ENCODE measurements around the gene ZNF385C. TPM values are rescaled to one million over a fixed set of nuclear protein-coding genes. Genes with fewer than 3 reads are reported as not detected.

The ZNF385C gene
- total RNA-seq, 1 experiment from 2014 or later = 3.7 TPM

DNA sequence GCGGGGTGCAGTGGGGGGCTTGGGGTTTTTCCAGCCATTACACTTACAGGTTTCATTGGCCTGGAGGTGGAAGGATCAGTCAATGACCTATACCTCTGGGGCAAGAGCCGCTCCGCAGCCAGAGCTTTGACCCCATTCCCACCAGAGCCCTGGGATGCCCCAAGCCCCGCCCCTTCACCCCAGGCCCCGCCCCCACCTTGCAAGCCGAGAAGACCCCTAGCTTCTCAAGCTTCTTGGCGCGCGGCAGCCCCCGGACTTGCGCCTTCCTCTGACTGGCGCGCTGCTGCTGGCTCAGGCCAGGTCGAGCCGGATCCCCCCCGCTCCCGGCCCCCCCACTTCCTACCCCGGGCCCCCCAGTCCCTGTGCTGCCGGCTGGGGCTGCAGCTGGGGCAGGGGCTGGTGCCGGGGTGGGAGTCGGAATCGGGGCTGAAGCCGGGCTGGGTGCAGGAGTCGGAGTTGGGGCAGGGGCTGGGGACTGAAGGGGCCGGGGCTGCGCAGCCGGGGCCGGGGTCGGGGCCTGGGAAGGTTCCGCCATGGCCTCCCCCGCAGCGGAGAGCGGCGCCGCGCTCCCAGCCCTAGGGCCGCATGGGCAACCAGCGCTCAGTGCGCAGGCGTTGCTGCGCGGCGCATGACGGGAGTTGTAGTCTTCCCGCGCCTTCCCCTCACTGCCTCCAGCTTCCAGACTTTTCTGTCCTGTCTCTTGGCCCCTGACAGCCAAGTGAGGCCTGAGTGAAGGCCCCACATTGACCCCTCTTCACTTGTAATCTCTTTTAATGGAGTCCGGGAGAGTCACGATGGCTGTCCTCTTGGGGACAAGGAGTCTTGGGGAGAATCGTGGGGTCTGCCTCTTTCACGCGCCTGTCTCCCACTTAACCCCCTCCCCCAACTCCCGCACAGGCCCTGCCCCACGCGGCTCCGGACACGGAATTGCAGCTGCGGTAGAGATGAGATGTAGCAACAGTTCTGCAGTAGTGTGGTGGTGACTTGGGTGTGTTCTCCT, 22.8 kb upstream of the ZNF385C start, which contains the start of gene KAT2A:
Gene KAT2A (minus strand): TSS at position 598 of the 1,000 bp plus-strand sequence. CDS start 63 bp downstream, at position 535.
- H3K36me3 Mint-ChIP-seq = peaks cover 26% of the 10 kb centered on the region
- no peaks in the 10 kb centered on the region for H3K9me3 Mint-ChIP-seq
- ATAC-seq (peak; percentile 73), DNase-seq (ENCODE audit: low spot score) (peak; percentile 85)
- H3K4me3 Mint-ChIP-seq = peak within 1 kb of the TSS; percentile 69
- no peaks in the 10 kb centered on the region for H3K27me3 Mint-ChIP-seq (ENCODE audit: low read depth)
- ChIA-PET CTCF (interaction anchor here (0.5 to 4.5 kb wide), 40 partner anchors 9 to 1141 kb away, joined by 3 to 54 read pairs (median 4); partner anchors contain the start of genes CNP, DHX58, DNAJC7 and KCNH4), POLR2A (interaction anchor here (0.5 to 1.4 kb wide), 9 partner anchors 13 to 628 kb away, joined by 3 to 6 read pairs (median 3); partner anchors contain the start of genes DNAJC7, KCNH4 and NKIRAS2)
- 0 out of 2 replicates have a peak within 1 kb of the TSS, but pooled peaks have one; percentile 19 for H3K27ac Mint-ChIP-seq
- peaks cover 31% of the 10 kb centered on the region for H3K4me1 Mint-ChIP-seq
- no peak for TF ChIP-seq SOX15 (CRISPR knock-in tag; IDR thresholded peaks at IDR 0.05)
- no peak for TF ChIP-seq NFYB (CRISPR knock-in tag; conservative IDR thresholded peaks at IDR 0.05; ENCODE audit: low read depth)
- no peak for TF ChIP-seq NFATC4 (CRISPR knock-in tag; IDR thresholded peaks at IDR 0.05)
- TF ChIP-seq, protein P1, sequence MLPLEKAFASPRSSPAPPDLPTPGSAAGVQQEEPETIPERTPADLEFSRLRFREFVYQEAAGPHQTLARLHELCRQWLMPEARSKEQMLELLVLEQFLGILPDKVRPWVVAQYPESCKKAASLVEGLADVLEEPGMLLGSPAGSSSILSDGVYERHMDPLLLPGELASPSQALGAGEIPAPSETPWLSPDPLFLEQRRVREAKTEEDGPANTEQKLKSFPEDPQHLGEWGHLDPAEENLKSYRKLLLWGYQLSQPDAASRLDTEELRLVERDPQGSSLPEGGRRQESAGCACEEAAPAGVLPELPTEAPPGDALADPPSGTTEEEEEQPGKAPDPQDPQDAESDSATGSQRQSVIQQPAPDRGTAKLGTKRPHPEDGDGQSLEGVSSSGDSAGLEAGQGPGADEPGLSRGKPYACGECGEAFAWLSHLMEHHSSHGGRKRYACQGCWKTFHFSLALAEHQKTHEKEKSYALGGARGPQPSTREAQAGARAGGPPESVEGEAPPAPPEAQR (CRISPR knock-in tag; IDR thresholded peaks at IDR 0.05) = no peak
- TF ChIP-seq, protein P2, sequence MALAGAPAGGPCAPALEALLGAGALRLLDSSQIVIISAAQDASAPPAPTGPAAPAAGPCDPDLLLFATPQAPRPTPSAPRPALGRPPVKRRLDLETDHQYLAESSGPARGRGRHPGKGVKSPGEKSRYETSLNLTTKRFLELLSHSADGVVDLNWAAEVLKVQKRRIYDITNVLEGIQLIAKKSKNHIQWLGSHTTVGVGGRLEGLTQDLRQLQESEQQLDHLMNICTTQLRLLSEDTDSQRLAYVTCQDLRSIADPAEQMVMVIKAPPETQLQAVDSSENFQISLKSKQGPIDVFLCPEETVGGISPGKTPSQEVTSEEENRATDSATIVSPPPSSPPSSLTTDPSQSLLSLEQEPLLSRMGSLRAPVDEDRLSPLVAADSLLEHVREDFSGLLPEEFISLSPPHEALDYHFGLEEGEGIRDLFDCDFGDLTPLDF (CRISPR knock-in tag; IDR thresholded peaks at IDR 0.05) = no peak
- TF ChIP-seq NR3C1 (CRISPR knock-in tag; conservative IDR thresholded peaks at IDR 0.05; ENCODE audit: low read depth) = no peak
- TF ChIP-seq, protein P3, sequence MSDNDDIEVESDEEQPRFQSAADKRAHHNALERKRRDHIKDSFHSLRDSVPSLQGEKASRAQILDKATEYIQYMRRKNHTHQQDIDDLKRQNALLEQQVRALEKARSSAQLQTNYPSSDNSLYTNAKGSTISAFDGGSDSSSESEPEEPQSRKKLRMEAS (CRISPR knock-in tag; IDR thresholded peaks at IDR 0.05) = peak; percentile 55; the same call in 1 of the 2 replicates
- TF ChIP-seq ZNF396 (CRISPR knock-in tag; IDR thresholded peaks at IDR 0.05; ENCODE audit: borderline replicate concordance) = no peak
- no peak for TF ChIP-seq ZNF263 (CRISPR knock-in tag; IDR thresholded peaks at IDR 0.05; ENCODE audit: low read depth)
- TF ChIP-seq FOXK1 (CRISPR knock-in tag; IDR thresholded peaks at IDR 0.05) = 0 out of 2 replicates have a peak, but pooled peaks have one; percentile 55
- TF ChIP-seq TEAD1 (CRISPR knock-in tag; IDR thresholded peaks at IDR 0.05) = no peak
- TF ChIP-seq, protein P4, sequence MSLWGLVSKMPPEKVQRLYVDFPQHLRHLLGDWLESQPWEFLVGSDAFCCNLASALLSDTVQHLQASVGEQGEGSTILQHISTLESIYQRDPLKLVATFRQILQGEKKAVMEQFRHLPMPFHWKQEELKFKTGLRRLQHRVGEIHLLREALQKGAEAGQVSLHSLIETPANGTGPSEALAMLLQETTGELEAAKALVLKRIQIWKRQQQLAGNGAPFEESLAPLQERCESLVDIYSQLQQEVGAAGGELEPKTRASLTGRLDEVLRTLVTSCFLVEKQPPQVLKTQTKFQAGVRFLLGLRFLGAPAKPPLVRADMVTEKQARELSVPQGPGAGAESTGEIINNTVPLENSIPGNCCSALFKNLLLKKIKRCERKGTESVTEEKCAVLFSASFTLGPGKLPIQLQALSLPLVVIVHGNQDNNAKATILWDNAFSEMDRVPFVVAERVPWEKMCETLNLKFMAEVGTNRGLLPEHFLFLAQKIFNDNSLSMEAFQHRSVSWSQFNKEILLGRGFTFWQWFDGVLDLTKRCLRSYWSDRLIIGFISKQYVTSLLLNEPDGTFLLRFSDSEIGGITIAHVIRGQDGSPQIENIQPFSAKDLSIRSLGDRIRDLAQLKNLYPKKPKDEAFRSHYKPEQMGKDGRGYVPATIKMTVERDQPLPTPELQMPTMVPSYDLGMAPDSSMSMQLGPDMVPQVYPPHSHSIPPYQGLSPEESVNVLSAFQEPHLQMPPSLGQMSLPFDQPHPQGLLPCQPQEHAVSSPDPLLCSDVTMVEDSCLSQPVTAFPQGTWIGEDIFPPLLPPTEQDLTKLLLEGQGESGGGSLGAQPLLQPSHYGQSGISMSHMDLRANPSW (CRISPR knock-in tag; conservative IDR thresholded peaks at IDR 0.05; ENCODE audit: low read depth) = no peak
- no peak for TF ChIP-seq OVOL2 (CRISPR knock-in tag; IDR thresholded peaks at IDR 0.05; ENCODE audit: borderline replicate concordance)
- TF ChIP-seq, protein P5, sequence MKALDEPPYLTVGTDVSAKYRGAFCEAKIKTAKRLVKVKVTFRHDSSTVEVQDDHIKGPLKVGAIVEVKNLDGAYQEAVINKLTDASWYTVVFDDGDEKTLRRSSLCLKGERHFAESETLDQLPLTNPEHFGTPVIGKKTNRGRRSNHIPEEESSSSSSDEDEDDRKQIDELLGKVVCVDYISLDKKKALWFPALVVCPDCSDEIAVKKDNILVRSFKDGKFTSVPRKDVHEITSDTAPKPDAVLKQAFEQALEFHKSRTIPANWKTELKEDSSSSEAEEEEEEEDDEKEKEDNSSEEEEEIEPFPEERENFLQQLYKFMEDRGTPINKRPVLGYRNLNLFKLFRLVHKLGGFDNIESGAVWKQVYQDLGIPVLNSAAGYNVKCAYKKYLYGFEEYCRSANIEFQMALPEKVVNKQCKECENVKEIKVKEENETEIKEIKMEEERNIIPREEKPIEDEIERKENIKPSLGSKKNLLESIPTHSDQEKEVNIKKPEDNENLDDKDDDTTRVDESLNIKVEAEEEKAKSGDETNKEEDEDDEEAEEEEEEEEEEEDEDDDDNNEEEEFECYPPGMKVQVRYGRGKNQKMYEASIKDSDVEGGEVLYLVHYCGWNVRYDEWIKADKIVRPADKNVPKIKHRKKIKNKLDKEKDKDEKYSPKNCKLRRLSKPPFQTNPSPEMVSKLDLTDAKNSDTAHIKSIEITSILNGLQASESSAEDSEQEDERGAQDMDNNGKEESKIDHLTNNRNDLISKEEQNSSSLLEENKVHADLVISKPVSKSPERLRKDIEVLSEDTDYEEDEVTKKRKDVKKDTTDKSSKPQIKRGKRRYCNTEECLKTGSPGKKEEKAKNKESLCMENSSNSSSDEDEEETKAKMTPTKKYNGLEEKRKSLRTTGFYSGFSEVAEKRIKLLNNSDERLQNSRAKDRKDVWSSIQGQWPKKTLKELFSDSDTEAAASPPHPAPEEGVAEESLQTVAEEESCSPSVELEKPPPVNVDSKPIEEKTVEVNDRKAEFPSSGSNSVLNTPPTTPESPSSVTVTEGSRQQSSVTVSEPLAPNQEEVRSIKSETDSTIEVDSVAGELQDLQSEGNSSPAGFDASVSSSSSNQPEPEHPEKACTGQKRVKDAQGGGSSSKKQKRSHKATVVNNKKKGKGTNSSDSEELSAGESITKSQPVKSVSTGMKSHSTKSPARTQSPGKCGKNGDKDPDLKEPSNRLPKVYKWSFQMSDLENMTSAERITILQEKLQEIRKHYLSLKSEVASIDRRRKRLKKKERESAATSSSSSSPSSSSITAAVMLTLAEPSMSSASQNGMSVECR (CRISPR knock-in tag; IDR thresholded peaks at IDR 0.05; ENCODE audit: borderline replicate concordance) = peak; percentile 44; the same call in 1 of the 2 replicates
- no peak for TF ChIP-seq NR1H2 (CRISPR knock-in tag; IDR thresholded peaks at IDR 0.05)
- TF ChIP-seq FOXP1 (CRISPR knock-in tag; IDR thresholded peaks at IDR 0.05; ENCODE audit: borderline replicate concordance) = no peak
- TF ChIP-seq, protein P6, sequence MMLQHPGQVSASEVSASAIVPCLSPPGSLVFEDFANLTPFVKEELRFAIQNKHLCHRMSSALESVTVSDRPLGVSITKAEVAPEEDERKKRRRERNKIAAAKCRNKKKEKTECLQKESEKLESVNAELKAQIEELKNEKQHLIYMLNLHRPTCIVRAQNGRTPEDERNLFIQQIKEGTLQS (CRISPR knock-in tag; conservative IDR thresholded peaks at IDR 0.05) = no peak
- TF ChIP-seq JAZF1 (CRISPR knock-in tag; IDR thresholded peaks at IDR 0.05) = no peak
- TF ChIP-seq CREB1 (CRISPR knock-in tag; IDR thresholded peaks at IDR 0.05) = no peak
- TF ChIP-seq, protein P7, sequence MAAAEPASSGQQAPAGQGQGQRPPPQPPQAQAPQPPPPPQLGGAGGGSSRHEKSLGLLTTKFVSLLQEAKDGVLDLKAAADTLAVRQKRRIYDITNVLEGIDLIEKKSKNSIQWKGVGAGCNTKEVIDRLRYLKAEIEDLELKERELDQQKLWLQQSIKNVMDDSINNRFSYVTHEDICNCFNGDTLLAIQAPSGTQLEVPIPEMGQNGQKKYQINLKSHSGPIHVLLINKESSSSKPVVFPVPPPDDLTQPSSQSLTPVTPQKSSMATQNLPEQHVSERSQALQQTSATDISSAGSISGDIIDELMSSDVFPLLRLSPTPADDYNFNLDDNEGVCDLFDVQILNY (CRISPR knock-in tag; IDR thresholded peaks at IDR 0.05) = no peak
- TF ChIP-seq, protein P8, sequence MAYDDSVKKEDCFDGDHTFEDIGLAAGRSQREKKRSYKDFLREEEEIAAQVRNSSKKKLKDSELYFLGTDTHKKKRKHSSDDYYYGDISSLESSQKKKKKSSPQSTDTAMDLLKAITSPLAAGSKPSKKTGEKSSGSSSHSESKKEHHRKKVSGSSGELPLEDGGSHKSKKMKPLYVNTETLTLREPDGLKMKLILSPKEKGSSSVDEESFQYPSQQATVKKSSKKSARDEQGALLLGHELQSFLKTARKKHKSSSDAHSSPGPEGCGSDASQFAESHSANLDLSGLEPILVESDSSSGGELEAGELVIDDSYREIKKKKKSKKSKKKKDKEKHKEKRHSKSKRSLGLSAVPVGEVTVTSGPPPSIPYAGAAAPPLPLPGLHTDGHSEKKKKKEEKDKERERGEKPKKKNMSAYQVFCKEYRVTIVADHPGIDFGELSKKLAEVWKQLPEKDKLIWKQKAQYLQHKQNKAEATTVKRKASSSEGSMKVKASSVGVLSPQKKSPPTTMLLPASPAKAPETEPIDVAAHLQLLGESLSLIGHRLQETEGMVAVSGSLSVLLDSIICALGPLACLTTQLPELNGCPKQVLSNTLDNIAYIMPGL (CRISPR knock-in tag; IDR thresholded peaks at IDR 0.05) = no peak
- no peak for TF ChIP-seq RORB (CRISPR knock-in tag; IDR thresholded peaks at IDR 0.05)
